Measurements from ENCODE around the gene CEP164.

The CEP164 gene

DNA sequence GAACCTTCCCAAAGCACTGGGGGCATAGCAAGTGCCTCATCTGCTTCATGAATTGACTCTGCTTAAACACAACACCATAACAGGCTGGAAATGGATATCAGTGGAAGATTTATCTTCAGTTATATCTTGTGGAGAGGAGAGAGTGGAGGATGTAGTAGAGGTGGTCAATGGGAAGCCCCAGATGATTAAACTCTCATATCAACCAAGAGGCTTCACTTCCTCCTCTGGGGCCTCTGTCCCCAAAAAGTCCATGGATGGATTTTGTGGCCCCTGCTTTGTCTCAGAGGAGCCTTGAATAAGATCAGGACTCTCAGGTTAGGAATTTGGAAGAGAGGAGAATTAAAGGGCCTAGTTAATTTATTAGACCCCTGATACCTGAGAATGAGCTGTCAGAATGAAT lies 106.1 kb downstream of the CEP164 start:
- Mint-ChIP-seq H3K27me3 (peaks cover 11% of the 10 kb centered on the region), H3K4me1 (ENCODE audit: low read depth) (no peaks in the 10 kb centered on the region), H3K9me3 (no peaks in the 10 kb centered on the region), H3K27ac (no peak overlapping the region), H3K4me3 (no peak overlapping the region), H3K36me3 (ENCODE audit: low read depth) (no peaks in the 10 kb centered on the region)
- intact Hi-C loops (cut with micrococcal nuclease), result no loop called here

- H3K27ac Mint-ChIP-seq, result no peak overlapping the region
Measured at GRCh38 chr11:117434481-117434880, 106.8 kb downstream of the CEP164 start.

DNA sequence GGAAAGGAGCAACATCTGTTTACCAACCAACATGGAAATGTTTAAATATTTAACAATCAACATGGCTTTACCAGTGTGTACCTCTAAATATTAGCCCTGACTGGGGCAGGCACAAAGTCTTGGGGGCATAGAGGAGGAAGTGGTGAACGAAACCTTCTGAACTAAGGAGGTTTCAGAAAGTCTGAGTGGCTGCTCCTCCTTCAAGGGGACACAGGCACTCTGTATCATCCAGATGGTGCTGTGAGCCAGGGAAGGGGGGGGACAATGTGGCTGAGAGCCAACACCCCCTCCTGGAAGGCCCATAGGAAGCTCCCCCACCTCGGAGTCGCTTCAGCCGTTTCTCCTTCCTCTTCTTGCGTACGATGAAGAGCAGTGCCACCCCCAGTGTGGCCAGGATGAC lies 107.7 kb downstream of the CEP164 start:
- Mint-ChIP-seq H3K9me3 (no peaks in the 10 kb centered on the region), H3K27ac (no peak overlapping the region), H3K4me3 (no peak overlapping the region), H3K27me3 (peaks cover 11% of the 10 kb centered on the region), H3K36me3 (ENCODE audit: low read depth) (no peaks in the 10 kb centered on the region), H3K4me1 (ENCODE audit: low read depth) (no peaks in the 10 kb centered on the region)
- intact Hi-C loops (cut with micrococcal nuclease), result no loop called here

More at GRCh38 chr11:117434481-117434880, 106.8 kb downstream of the CEP164 start:
- intact Hi-C loops (cut with micrococcal nuclease), result no loop called here
- Mint-ChIP-seq H3K36me3 (ENCODE audit: low read depth) (no peaks in the 10 kb centered on the region), H3K9me3 (no peaks in the 10 kb centered on the region), H3K4me3 (no peak overlapping the region), H3K27me3 (peaks cover 11% of the 10 kb centered on the region), H3K4me1 (ENCODE audit: low read depth) (no peaks in the 10 kb centered on the region)

- peaks cover 17% of the 10 kb centered on the region for H3K27me3 Mint-ChIP-seq
- no peak overlapping the region for H3K27ac Mint-ChIP-seq
- no peaks in the 10 kb centered on the region for H3K36me3 Mint-ChIP-seq (ENCODE audit: low read depth)
- H3K4me3 Mint-ChIP-seq, result no peak overlapping the region
- no peaks in the 10 kb centered on the region for H3K9me3 Mint-ChIP-seq
- no peaks in the 10 kb centered on the region for H3K4me1 Mint-ChIP-seq (ENCODE audit: low read depth)
- intact Hi-C loops (cut with micrococcal nuclease), result no loop called here
Measured at GRCh38 chr11:117437041-117437790, 109.6 kb downstream of the CEP164 start.

DNA sequence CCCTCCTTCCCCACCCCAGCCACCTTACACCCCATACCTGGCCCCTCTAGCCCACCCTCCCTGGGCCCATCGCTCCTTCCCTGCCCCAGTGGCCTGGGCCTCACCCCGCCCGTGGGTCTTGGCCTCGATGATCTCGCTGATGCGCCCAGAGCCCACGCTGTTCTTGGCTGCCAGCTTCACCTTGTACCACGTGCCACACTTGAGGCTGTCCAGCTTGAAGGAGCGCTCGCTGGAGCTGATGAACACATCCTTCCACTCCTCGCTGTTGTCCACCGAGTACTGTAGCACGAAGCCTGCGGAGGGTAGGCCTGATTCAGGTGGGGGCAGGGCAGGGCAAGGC lies 110.1 kb downstream of the CEP164 start:
- no peaks in the 10 kb centered on the region for H3K4me1 Mint-ChIP-seq (ENCODE audit: low read depth)
- intact Hi-C loops (cut with micrococcal nuclease), result no loop called here
- H3K27ac Mint-ChIP-seq, result no peak overlapping the region
- peaks cover 21% of the 10 kb centered on the region for H3K27me3 Mint-ChIP-seq
- no peak overlapping the region for H3K4me3 Mint-ChIP-seq
- H3K9me3 Mint-ChIP-seq, result no peaks in the 10 kb centered on the region
- no peaks in the 10 kb centered on the region for H3K36me3 Mint-ChIP-seq (ENCODE audit: low read depth)

GRCh38 chr11:117438371-117439000 lies 110.8 kb downstream of the CEP164 start:
- intact Hi-C loops (cut with micrococcal nuclease), result no loop called here
- H3K4me3 Mint-ChIP-seq, result no peak overlapping the region
- H3K27ac Mint-ChIP-seq, result no peak overlapping the region
- no peaks in the 10 kb centered on the region for H3K9me3 Mint-ChIP-seq
- no peaks in the 10 kb centered on the region for H3K36me3 Mint-ChIP-seq (ENCODE audit: low read depth)
- H3K27me3 Mint-ChIP-seq, result peaks cover 26% of the 10 kb centered on the region
- no peaks in the 10 kb centered on the region for H3K4me1 Mint-ChIP-seq (ENCODE audit: low read depth)

DNA sequence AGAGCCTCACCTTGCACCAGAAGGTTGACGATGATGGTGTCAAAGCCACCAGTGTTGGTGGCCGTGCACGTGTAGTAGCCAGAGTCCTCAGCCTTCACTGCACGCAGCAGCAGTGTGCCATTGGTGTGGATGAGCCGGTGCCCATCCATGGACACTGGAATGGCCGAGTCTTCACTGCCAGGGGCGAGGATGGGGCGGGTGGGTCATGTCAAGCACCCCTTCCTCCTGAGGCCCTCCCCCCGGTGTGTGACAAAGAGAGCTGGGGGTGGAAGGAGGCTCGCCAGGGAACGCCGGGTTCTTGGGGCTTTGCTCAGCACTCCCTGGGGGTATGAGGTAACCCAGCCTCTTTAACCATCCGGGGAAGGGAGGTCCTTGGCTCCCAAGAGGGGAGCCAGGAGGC lies 111.6 kb downstream of the CEP164 start:
- Mint-ChIP-seq H3K9me3 (no peaks in the 10 kb centered on the region), H3K4me3 (no peak overlapping the region), H3K36me3 (ENCODE audit: low read depth) (no peaks in the 10 kb centered on the region), H3K4me1 (ENCODE audit: low read depth) (no peaks in the 10 kb centered on the region), H3K27me3 (peaks cover 34% of the 10 kb centered on the region), H3K27ac (no peak overlapping the region)
- intact Hi-C loops (cut with micrococcal nuclease), result no loop called here

DNA sequence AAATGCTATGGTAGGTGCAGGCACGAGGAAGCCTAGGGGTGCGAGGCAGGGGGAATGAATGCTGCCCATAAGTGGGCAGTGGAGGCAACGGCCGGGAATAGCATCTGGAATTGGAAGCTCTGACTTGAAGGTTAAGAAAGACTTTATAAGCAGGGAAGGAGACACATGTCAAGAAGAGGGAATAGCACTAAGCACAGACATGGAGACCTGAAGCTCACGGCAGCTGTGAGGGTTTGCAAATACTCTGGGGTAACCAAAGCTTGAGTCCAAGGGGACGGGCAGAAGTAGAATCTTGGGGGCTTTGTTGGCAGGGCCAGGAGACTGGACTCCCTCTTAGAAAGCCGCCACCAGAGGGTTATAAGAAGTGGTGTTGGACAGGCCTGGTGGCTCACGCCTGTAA lies 112.6 kb downstream of the CEP164 start:
- Mint-ChIP-seq H3K9me3 (no peaks in the 10 kb centered on the region), H3K4me3 (no peak overlapping the region), H3K27ac (no peak overlapping the region), H3K4me1 (ENCODE audit: low read depth) (no peaks in the 10 kb centered on the region), H3K36me3 (ENCODE audit: low read depth) (no peaks in the 10 kb centered on the region), H3K27me3 (peaks cover 41% of the 10 kb centered on the region)
- intact Hi-C loops (cut with micrococcal nuclease), result loop anchor here (5.0 kb wide), 1 partner anchor 377 kb away; no protein-coding TSS in a partner anchor

DNA sequence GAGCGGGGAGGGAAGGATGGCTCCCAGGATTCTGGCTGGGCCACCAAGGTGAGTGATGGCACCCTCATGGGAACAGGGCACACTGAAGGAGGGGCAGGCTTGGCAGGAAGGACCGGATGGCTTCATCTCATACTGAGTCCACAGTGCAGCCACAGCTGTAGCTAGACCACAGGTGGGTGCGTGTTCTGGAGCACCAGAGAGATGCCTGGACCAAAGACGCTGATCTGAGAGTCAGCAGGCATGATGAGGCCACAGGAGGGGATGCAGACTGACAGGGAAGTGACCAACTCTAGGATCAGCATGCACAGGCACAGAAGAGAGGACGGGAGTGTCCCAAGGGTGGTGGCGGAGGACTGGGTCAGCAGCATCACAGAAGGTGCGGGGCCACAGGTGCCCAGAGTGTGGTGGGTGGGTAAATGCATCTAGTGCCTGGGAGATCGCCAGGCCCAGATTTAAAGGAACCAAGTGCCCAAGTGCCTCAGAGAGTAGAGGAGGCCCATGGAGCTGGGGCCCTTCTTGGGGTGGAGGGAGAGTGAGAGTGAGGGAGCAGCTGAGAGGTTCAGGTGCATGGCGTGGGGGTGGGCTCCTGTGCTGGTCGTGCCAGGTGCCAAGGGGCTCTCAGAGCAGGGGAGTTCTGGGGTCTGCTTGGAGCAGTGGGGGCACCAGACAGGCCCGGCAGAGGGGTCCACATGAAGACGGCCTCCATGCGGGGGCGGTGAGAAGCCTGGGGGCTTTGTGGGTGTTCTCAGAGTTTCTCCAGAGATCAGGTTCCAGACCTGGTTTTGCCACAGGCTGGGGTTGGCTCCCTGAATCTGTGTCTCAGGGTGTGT lies 113.7 kb downstream of the CEP164 start:
- no peaks in the 10 kb centered on the region for H3K4me1 Mint-ChIP-seq (ENCODE audit: low read depth)
- no peaks in the 10 kb centered on the region for H3K9me3 Mint-ChIP-seq
- no peak overlapping the region for H3K4me3 Mint-ChIP-seq
- intact Hi-C loops (cut with micrococcal nuclease), result loop anchor here (5.0 kb wide), 1 partner anchor 376 kb away; no protein-coding TSS in a partner anchor
- H3K27me3 Mint-ChIP-seq, result peaks cover 37% of the 10 kb centered on the region
- no peaks in the 10 kb centered on the region for H3K36me3 Mint-ChIP-seq (ENCODE audit: low read depth)
- H3K27ac Mint-ChIP-seq, result no peak overlapping the region

- Mint-ChIP-seq H3K27ac (no peak overlapping the region), H3K36me3 (ENCODE audit: low read depth) (no peaks in the 10 kb centered on the region), H3K27me3 (peaks cover 34% of the 10 kb centered on the region), H3K9me3 (no peaks in the 10 kb centered on the region), H3K4me3 (no peak overlapping the region), H3K4me1 (ENCODE audit: low read depth) (no peaks in the 10 kb centered on the region)
- intact Hi-C loops (cut with micrococcal nuclease), result loop anchor here (5.0 kb wide), 1 partner anchor 375 kb away; no protein-coding TSS in a partner anchor
Measured at GRCh38 chr11:117442049-117442868, 114.6 kb downstream of the CEP164 start.

GRCh38 chr11:117442869-117443239 lies 115.2 kb downstream of the CEP164 start:
- H3K36me3 Mint-ChIP-seq (ENCODE audit: low read depth), result no peaks in the 10 kb centered on the region
- H3K27me3 Mint-ChIP-seq, result peaks cover 37% of the 10 kb centered on the region
- no peak overlapping the region for H3K4me3 Mint-ChIP-seq
- intact Hi-C loops (cut with micrococcal nuclease), result loop anchor here (5.0 kb wide), 1 partner anchor 374 kb away; no protein-coding TSS in a partner anchor
- no peak overlapping the region for H3K27ac Mint-ChIP-seq
- no peaks in the 10 kb centered on the region for H3K4me1 Mint-ChIP-seq (ENCODE audit: low read depth)
- H3K9me3 Mint-ChIP-seq, result no peaks in the 10 kb centered on the region

GRCh38 chr11:117443266-117444186 lies 115.9 kb downstream of the CEP164 start:
- no peak overlapping the region for H3K4me3 Mint-ChIP-seq
- no peak overlapping the region for H3K27ac Mint-ChIP-seq
- no peaks in the 10 kb centered on the region for H3K4me1 Mint-ChIP-seq (ENCODE audit: low read depth)
- no peaks in the 10 kb centered on the region for H3K9me3 Mint-ChIP-seq
- intact Hi-C loops (cut with micrococcal nuclease), result loop anchor here (5.0 kb wide), 1 partner anchor 374 kb away; no protein-coding TSS in a partner anchor
- no peaks in the 10 kb centered on the region for H3K36me3 Mint-ChIP-seq (ENCODE audit: low read depth)
- H3K27me3 Mint-ChIP-seq, result peaks cover 41% of the 10 kb centered on the region

All from dendritic cell treated with granulocyte-macrophage colony-stimulating factor and Interleukin-4, amounts not matched to agents 40 ng/mL and 50 ng/mL, for 4 days (primary cell).